ENCODE results near the gene SLC25A29.

SLC25A29 gene

DNA sequence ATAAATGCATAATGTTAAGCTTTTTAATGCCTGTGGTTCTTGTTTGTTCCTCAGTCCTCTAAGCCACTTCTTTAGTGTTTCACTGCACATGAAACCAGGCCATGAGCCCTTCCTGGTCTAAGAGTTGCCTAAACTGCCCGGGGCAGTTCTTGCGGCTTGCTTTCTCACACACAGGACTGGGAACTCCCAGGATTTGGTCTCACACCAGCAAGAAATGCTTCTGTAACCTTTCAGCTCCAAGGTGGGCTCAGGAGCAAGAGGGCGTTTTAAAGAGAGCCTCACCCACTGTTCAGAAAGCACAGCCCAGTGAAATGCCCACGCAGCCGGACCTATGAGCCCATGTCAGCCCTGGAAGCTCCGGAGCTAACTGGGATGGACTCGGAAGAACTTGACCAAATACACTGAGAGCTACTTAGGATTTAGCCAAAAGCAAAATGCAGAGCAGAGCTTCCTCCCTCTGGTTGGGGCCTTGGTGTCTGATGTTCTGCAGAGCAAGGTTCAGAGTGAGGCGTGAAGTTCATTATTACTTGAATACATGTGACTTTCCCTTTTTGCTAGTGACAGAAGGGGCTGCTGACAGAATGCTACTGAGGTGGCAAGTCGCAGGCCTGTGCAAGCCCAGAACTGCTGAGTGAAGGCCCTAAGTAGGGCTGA, 23.4 kb downstream of the SLC25A29 start:
- no peak for FAIRE-seq
- no peak for DNase-seq (ENCODE audit: low spot score)

DNA sequence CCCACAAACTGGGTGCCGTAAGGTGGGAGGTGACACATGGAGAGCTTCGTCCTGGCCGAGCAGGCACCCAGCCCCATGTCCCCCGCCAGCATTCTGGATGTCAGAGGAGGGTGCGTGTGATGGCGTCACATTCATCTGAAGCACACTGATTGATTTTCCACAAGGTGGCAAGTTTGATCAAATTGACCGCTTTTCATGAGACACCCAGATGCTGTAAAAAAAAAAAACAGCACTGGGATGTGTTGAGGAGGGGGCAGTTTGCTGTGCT, 24.2 kb downstream of the SLC25A29 start:
- FAIRE-seq (no peak), DNase-seq (ENCODE audit: low spot score) (no peak)

DNA sequence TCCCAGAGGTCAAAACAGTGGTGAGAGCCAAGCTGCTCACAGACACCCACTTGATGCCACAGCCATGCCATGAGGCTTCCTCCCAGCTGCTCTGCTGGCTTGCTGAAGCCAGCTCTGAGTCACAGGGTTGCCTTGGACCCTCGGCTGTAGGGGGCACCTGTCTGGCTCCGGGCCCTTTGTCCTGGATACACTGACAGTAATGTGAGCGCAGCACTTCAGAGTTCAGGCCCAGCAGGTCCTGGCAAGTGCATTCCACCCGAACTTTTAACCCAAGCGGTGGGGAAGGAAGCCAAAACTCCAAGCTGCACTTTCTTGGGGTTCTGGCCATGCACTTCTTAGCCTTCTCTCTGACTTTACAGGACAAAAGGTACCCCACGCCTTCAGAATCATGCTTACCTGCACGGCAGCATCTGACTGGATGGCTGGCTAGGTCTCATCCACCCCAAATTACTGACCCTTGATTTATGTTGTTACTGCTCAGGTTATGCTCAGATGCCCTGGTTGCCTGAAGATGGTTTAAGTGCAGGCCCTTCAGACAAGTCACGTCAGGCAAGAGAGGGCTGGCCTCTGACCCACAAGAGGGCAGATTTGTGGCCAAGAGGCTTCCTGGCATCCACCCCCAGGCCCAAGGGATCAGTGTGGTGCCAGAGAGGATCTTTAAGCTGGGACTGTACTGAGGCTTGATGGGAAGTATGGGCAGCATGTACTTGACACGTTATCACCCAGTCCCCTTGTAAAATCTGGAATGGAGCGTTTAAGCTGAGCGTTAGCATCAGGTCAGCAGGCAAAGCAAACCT, 24.8 kb downstream of the SLC25A29 start:
- DNase-seq (ENCODE audit: low spot score) (no peak), FAIRE-seq (no peak)

DNA sequence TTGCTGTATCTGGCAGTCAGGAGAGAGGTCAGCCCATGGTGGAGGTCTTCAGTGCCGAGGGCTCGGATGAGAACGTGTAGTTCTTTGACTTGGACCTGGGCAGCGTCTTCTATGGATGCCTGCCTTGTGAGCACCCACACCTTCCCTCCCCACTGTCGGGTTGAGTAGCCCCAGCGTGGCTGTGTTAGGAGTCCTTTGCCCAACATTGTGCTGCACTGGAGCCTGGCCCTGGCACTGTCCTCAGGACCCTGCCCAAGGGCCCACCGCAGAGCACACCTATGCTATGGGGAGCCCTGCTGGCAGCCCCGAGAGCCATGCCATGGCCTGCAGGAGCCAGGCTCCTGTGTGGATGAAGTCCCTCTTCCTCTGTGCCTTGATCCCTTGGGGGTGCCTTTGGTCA, 26.7 kb downstream of the SLC25A29 start:
- DNase-seq (ENCODE audit: low spot score) (no peak), FAIRE-seq (no peak)

DNA sequence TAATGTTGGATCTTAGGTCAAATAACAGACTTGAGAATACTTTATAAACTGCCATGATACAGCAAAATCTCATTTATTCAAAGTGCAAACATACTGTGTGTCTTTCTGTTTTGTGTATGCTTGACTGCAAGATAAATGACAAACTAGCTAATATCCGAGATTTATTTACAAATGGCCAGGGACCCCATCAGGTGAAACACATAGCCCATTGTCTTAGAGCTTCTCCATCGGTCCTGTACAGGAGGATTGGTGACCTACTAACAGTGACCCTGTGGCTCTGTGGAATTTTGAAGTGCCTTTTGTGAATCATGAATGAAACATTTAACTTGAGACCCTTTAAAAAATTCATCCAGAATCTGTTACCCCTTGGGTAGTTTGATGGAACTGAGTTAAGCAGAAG, 27.1 kb downstream of the SLC25A29 start:
- no peak for FAIRE-seq
- no peak for DNase-seq (ENCODE audit: low spot score)

DNA sequence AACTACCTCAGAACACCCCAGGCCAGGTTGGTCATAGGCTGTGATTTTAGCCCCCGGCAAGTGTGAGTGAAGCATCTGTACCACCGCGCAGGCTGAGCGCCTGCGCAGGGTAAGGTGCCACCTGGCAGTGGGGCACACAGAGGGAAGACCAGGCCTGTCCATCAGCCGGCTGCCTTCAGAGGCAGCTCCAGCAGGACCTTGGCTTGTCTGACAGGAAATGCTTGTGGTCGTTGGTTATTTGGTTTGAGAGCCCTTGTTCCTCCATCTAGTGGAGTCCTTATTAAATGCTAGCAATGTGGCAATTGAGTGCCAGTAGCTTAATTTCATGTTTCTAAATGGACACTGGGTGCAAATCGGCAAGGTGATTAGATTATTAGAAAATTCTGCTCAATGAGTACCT, 27.5 kb downstream of the SLC25A29 start:
- peak; percentile 5 for DNase-seq (ENCODE audit: low spot score)
- no peak for FAIRE-seq

DNA sequence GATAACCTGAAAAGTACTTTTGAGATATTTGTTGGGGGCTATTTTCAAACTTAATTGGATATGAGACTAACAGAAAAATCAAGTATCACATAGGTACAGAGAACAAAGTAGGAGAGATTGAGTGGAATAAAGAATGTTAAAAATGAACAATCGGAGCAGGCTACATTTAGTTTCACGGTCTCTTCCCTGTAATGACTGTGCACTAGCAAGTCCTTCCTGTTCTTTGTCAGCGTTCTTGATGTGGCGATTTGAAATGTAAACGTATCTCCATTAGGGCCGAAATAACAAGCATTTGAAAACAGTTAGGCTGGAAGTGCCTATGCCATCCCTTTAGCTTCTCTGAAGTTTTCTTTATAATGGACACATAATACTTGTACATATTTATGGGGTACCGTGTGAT, 31.0 kb downstream of the SLC25A29 start:
- FAIRE-seq (no peak), DNase-seq (ENCODE audit: low spot score) (no peak)

DNA sequence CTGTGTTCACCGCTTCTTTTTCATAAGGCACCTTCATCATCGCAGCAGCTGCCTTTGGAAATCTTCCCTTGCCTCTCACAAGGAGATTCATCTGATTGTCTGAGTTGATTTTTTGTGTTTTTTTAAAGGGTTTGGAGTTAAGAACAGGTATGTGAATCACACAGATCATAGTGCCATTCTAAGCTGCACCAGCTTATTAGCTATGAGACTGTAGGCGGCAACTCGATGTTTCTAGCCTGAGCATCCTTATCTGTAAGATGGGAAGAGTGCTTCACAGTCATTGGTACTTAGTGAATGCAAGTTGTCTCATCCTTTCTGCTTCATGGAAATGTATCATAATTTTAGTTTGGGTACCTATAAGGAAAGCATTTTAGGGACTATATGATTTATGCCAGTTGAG, 32.0 kb downstream of the SLC25A29 start:
- no peak for DNase-seq (ENCODE audit: low spot score)
- FAIRE-seq, result no peak

DNA sequence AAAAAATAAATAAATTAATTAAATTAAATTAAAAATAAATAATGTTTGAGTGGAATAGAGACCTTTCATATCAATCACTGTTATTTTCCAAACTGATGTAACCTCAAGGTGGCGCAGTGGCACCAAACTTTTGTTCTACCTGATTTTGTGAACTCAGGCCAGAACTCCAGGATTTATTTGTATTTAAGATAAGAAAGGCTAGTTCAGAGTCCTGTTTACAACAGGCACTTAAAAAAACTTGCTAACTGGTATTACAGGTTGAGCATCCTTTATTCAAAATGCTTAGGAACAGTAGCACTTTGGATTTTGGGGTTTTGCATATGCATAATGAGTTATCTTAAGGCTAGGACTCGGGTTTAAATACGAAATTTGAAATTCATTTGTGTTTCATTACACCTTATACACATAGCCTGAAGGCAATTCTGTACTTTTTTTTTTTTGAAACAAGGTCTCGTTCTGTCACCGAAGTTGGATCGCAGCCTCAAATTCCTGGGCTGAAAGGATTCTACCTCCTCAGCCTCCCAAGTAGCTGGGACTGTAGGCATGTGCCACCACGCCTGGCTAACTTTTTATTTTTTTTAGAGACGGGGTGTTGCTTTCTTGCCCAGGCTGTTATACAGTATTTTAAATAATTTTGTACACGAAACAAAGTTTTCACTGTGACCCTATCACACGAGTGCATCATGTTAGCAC, 34.9 kb downstream of the SLC25A29 start:
- FAIRE-seq (no peak), DNase-seq (ENCODE audit: low spot score) (no peak)

DNA sequence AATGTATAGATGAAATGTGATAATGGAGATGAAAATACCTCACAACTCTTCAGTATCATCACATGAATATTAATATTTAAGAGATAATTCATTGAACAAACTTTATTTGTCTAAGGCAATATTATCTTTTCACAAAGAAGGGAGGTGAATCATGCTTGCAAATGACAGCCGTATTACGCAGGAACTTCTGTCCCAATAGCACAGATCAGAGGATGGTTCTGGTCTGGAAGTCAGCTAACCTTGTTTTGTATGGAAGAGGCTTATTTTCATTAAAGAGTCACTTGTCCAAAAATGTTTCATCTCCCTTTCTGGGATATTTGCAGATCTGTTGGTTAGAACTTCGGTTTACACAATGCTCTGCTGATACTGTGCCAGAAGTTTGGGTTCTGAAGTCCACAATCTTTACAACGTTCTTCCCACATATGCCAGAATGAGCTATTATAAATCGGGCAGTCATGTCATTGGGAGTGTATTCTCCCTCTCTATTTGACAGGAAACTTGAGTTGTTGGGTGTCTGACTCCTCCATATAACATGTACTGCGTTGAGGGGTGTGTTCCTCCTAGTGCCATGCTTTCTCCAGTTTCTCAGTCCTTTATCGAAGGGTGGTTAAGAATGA, 37.5 kb downstream of the SLC25A29 start:
- no peak for DNase-seq (ENCODE audit: low spot score)
- FAIRE-seq, result no peak

DNA sequence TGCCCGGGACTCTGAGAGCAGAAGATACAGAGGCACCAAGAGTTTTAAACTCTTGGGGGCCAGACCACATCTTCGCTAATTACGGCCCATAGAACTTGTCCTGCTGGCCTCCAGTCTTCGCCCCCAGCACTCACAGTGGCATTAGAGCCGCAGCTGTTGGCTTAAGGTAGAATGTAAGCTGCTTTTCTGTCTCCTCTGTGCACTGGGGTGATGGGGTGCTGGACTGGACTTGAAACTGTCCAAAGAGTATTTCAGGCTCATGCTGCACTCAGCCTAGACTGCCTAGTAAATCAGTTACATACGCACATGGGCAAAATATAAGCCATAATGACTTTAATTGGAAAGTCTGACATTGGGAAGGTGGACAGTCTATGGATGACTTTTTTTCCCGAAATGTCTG, 38.3 kb downstream of the SLC25A29 start:
- no peak for FAIRE-seq
- DNase-seq (ENCODE audit: low spot score), result no peak

DNA sequence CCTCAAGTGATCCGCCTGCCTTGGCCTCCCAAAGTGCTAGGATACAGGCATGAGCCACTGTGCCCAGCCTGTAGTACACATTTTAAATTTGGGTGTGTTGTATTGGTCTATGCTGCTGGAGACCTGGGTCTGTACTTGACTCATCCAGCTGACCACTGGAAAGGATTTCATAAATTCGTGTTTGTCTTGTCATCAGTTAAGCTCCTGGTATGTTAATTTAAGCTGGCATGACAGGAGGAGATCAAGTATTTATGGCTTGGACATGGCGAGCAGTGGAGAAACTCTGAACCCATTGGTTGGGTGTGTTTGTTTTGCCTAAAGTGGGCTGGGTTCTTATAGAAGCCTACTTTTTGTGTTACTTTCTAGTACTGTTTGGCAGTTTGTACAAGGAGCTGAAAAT, 43.1 kb downstream of the SLC25A29 start:
- no peak for DNase-seq (ENCODE audit: low spot score)
- no peak for FAIRE-seq

DNA sequence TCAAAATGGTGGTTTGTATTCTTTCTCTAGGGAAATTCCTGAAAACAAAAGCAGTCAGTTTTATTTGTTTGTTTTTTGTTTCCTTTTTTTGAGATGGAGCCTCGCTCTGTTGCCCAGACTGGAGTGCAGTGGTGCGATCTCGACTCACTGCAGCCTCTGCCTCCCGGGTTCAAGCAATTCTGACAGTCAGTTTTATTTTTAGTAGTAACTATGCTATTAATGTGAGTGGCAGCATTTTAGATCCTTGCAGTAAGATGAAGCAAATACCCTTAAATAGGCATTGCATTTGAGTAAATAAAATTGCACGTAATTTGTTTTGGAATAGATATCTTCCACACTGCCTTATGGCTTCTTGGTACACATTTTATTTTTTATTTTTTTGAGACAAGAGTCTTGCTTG, 43.7 kb downstream of the SLC25A29 start:
- DNase-seq (ENCODE audit: low spot score), result no peak
- FAIRE-seq, result no peak

DNA sequence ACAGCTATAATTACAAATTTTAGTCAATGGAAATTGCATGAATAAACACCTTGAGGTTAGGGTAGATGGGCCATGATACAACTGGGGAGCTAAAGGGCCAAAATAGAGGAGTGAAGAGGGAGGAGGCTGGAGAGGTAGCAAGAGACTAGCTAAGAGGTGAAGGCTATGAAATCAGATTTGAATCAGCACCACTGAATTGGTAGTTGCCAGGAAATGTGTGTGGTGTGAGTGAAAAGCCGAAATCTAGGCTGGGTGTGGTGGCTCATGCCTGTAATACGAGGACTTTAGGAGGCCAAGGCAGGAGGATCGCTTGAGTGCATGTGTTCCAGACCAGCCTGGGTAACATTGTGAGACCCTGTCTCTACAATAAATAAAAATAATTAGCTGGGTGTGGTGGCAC, 44.6 kb downstream of the SLC25A29 start:
- no peak for DNase-seq (ENCODE audit: low spot score)
- no peak for FAIRE-seq

DNA sequence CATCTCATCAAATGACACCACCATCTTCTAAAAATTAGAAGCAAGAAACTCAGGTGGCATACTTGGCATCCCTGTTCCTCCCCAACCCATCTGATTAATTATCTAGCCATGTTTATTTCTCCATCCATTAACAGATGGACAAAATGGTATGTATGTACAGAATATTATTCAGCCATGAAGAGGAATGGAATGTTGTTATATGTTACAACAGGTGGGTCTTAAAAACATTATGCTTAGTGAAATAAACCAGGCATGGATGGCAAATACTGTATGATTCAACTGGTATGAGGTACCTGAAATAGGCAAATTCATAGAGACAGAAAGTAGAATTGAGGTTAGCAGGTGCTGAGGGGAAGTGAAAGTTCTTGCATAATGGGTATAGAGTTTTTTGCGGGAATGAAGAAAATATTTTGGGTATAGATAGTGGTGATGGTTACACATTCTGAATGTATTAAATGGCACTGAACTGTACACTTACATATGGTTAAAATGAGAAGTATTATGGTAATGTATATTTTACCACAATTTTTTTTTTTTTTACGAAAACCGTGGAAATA, 49.8 kb downstream of the SLC25A29 start:
- FAIRE-seq, result no peak
- no peak for DNase-seq (ENCODE audit: low spot score)

DNA sequence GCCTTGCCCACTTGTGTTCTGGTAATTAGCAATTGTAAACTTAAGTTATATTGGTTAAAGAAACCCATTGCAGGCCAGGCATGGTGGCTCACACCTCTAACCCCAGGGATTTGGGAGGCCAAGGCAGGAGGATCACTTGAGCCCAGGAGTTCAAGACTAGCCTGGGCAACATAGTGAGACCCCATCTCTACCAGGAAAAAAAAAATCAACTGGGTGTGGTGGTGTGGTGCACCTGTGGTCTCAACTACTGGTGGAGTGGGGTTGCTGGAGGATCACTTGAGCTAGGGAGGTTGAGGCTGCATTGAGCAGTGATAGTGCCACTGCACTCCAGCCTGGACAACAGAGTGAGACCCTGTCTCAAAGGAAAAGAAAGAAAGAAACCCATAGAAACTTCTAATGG, 53.6 kb downstream of the SLC25A29 start:
- no peak for DNase-seq (ENCODE audit: low spot score)
- no peak for FAIRE-seq

DNA sequence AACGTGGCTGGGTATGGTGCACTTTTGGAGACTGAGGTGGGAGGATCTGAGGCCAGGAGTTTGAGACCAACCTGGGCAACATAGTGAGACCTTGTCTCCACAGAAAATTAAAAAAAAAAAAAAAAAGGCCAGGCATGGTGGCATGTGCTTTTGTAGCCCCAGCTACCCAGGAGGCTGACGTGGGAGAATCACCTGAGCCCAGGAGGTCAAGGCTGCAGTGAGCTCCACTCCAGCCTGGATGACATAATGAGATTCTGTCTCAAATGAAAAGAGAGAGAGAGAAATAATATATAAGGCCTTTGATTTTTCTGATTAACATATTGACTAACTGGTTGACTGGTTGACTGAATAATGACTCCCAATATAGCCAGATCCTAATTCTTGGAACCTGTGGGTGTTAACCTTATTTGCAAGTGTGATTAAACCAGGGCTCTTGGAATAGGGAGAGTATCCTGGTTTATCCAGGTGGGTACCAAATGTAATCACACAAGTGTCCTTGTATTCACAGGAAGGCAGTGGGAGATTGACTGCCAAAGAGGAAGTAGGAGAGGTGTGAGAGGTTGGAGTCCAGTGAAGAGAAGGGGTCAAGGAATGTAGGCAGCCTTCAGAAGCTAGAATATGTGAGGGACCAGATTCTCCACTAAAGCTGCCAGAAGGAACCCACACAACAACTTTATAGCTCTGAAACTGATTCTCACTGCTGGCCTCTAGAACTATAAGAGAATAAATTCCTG, 55.3 kb downstream of the SLC25A29 start:
- no peak for DNase-seq (ENCODE audit: low spot score)
- no peak for FAIRE-seq

DNA sequence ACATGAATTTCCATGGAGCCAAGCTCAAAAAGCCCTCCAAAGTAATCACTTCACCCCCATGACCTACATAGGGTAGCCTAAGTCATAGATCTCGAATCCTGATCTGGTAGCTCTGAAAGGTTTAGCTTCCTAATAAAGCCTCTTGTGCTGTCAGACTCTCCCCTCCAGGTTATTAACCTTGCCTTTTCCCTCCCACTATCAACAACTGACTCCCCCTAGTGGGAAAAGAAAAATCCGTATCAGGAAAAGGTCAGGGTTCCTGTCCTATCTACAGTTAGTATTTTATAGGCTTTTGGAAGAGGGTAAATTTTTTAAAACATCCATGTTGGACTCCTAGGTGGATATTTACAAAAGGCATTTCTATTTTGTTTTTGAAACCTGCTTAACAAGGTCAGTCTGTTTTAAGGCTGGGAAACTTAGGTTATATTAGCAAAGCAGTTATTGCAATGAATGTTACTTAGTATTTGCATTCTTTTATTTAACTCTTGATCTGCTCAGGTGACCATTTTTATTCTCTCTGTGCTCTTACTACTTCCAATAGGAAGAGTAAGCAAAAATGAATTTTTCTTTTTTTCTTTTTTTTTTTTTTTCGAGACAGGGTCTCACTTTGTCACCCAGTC, 59.3 kb downstream of the SLC25A29 start:
- DNase-seq (ENCODE audit: low spot score) (peak; percentile 20), FAIRE-seq (peak; percentile 12)

DNA sequence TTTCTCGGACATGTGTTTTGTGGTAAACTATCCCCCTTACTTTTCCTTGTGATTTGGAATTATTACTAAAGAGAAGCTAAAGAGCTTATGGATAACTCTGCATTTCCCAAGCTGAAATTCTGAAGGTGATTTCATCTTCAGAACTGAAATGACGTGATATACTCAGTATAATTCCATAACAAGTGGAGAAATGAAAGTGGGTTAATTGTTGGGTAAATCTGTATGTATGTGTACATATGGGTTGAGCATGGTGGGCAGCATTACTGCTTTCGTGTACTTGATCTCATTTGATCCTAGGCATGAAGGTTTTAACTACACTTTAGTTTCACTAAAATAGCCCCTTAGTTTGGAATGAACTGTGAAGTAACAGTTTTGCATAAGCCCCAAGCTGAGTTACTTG, 63.2 kb downstream of the SLC25A29 start:
- no peak for FAIRE-seq
- DNase-seq (ENCODE audit: low spot score), result no peak

DNA sequence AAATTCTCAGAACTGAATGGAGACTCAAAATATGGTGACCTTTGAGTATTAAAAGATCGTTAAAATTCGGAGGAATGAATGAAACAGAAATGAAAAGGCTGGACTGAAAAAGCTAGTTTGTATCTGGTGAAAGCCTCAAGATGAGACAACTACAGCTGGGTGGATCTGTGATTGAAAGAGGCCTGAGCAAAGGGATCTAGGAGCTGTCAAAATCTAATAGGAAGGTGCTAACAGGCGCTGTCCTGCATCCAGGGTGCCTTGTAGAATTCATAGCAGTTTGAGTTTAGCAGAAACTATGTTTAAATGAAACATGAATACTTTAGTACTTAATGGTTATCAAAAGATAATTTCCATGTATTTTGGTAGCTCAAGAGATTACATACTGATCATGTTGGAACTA, 65.0 kb downstream of the SLC25A29 start:
- DNase-seq (ENCODE audit: low spot score) (no peak), FAIRE-seq (no peak)
